A549 treated with dexamethasone at 1 μM for 4 hours (cell line): Measurements from ENCODE around the gene MYG1. TPM values are rescaled to one million over a fixed set of nuclear protein-coding genes. Genes with fewer than 3 reads are reported as not detected.

ENCODE experiments used
- total RNA-seq: library from RNA; stranded (reverse); fragments of 200-300 nt; extraction: Qiagen RNA extraction; gene quantifications from 5 replicates; pipeline ENCODE4 v1.2.3, GENCODE V29; 2022

The MYG1 gene, protein sequence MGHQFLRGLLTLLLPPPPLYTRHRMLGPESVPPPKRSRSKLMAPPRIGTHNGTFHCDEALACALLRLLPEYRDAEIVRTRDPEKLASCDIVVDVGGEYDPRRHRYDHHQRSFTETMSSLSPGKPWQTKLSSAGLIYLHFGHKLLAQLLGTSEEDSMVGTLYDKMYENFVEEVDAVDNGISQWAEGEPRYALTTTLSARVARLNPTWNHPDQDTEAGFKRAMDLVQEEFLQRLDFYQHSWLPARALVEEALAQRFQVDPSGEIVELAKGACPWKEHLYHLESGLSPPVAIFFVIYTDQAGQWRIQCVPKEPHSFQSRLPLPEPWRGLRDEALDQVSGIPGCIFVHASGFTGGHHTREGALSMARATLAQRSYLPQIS
- total RNA-seq = 70.6 to 86.9 TPM (median 83.2 TPM) in 5 replicates

DNA sequence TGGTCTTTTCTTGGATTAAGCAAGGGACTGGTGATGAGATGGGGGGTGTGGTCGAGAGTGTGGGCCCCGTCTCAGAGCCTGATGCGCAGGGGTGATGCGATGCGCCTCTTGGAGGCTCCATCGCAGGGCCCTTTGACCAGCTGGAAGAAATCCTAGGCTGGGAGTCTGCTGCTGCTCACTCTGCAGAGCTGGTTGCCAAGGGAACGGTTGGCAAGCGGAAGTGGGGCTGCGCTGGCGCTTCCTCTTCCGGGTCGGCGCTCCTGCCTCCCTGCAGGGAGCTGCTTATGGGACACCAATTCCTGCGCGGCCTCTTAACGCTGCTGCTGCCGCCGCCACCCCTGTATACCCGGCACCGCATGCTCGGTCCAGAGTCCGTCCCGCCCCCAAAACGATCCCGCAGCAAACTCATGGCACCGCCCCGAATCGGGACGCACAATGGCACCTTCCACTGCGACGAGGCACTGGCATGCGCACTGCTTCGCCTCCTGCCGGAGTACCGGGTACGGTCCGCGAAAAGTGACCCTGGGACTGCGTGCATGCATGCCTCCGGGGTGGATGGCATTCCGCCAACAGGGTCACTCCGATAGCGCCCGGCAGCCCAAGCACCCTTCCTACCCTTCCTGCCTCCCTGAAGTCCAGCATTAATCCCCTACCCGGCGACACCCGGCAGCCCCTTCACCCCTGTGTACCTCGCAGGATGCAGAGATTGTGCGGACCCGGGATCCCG lies at the start of gene MYG1:
TSS of gene MYG1 (plus strand) at position 242 of the 727 bp plus-strand sequence. CDS start at position 285, 43 bp downstream.

DNA sequence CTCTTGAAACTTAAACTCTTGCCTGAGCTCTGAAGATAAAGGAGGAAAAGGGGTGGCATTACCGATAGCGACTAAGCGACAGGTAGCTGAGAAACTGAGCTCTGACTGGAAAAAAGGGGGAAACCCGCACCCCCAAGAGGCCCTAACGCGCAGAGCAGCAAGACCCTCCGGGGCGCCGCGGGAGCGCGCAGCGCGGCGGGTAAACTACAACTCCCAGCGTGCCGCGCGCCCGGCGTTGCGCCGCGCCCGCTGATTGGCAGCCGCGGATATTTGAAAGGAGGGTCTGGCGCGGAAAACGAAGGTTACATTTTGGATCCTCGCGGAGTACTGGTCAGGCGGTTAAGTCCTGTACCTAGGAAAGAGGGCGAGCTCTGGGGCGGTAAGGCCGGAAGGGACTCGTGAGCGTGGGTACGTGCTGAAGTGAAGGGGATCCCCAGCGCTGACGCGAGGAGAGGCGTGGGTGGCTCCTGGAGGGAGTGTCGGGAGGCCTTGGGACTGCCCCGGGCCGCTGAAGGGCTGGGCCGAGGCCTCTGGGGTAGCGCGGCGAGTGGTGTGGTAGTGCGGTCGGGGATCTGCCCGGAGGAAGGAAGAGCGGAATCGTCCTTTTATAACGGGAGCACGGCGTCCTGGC lies 31.4 kb upstream of the MYG1 start, which contains the start of gene ESPL1:
TSS of gene ESPL1 (plus strand) at position 301 of the 631 bp plus-strand sequence. CDS start 468 bp downstream, outside the sequence.

DNA sequence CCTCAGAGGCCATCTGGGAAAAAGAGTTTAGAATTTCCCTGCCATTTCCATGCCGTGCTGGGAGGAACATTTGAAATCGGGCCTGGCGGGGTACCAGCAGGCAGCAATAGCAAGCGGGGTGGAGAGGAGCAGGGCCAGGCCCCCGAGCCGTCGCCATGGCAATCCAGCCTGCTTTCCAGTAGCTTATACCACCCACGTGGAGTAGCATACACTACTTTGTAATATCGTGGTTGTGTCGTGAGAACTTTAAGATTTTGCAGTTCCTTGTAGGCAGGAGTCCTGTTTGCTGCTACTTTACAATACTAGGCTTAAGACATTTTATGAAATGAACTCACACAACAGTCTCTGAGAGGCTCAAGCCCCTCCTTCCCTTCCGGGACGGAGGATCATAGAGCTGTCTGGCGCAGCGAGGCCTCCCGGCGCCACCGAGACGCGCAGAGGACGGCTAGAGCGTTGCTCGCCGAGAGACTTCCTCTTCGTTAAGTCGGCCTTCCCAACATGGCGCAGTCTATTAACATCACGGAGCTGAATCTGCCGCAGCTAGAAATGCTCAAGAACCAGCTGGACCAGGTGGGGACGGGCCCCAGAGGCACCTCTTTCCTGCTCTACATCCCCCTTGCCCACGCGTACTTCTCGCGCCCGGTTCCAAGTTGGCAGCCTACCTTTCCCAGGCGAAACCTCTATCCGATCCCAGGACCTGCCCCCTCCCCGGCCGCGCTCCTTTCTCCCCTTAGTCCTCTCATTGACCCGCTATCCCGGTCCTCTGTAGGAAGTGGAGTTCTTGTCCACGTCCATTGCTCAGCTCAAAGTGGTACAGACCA lies 4.2 kb upstream of the MYG1 start, which contains the start of gene PFDN5:
TSS of gene PFDN5 (plus strand) at position 473 of the 821 bp plus-strand sequence. CDS start at position 499, 26 bp downstream.

DNA sequence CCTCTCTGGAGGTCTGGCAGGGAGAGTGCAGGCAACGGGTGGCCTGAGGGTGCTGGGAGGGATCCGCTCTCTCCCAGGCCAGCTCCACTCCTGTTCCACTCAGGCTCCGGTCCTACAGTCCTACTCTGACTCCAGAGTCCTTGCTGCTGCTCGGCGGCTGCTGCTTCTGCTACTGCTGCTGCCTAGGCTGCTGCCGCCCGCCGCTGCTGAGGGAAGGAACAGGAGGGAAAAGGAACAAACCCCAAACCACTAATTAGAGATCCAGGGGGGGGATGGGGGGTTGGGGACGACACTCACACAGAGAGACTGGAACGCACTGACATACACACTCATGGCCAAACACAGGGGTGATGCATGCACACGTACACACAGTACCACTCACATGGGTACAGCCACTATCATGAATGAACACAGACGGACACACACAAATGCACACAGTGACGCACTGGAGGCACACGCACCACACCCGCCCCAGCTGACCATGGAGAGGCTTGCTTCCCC lies 36.7 kb downstream of the MYG1 start, which contains the start of gene SP7:
TSS of gene SP7 (minus strand) at position 174 of the 501 bp plus-strand sequence. CDS start 708 bp downstream, outside the sequence.

Other genes starting within 250 kb of the MYG1 start
- 29.0 to 75.3 TPM (median 67.4 TPM) in 5 replicates for gene TNS2, start 249.6 kb upstream of the MYG1 start, total RNA-seq
- 31.9 to 38.0 TPM (median 36.8 TPM) in 5 replicates for gene SPRYD3, start 220.3 kb upstream of the MYG1 start, total RNA-seq
- 171 to 218 TPM (median 205 TPM) in 5 replicates for gene IGFBP6, start 202.0 kb upstream of the MYG1 start, total RNA-seq
- 0.17 to 0.27 TPM (median 0.26 TPM) in 5 replicates for gene SOAT2, start 196.2 kb upstream of the MYG1 start, total RNA-seq
- gene ZNF740, start 119.0 kb upstream of the MYG1 start, total RNA-seq = 12.4 to 16.9 TPM (median 14.3 TPM) in 5 replicates
- gene CSAD, start 118.8 kb upstream of the MYG1 start, total RNA-seq = 4.1 to 8.3 TPM (median 7.0 TPM) in 5 replicates
- 0.14 to 0.36 TPM (median 0.28 TPM) in 5 replicates for gene ITGB7, start 92.4 kb upstream of the MYG1 start, total RNA-seq
- 17.9 to 23.5 TPM (median 23.2 TPM) in 5 replicates for gene RARG, start 67.5 kb upstream of the MYG1 start, total RNA-seq
- gene ESPL1, start 31.4 kb upstream of the MYG1 start, total RNA-seq = 14.1 to 24.7 TPM (median 21.8 TPM) in 5 replicates
- 433 to 521 TPM (median 445 TPM) in 5 replicates for gene PFDN5, start 4.2 kb upstream of the MYG1 start, total RNA-seq
- gene AAAS, start 21.9 kb downstream of the MYG1 start, total RNA-seq = 71.1 to 84.9 TPM (median 79.2 TPM) in 5 replicates
- 0.02 TPM in 1 of 5 replicates, not detected in the others for gene SP7, start 36.7 kb downstream of the MYG1 start, total RNA-seq
- gene SP1, start 80.5 kb downstream of the MYG1 start, total RNA-seq = 17.9 to 30.9 TPM (median 26.5 TPM) in 5 replicates
- gene AMHR2, start 124.2 kb downstream of the MYG1 start, total RNA-seq = 0.54 to 1.0 TPM (median 0.87 TPM) in 5 replicates
- 259 to 339 TPM (median 309 TPM) in 5 replicates for gene PRR13, start 142.0 kb downstream of the MYG1 start, total RNA-seq
- gene PCBP2, start 152.4 kb downstream of the MYG1 start, total RNA-seq = 586 to 707 TPM (median 684 TPM) in 5 replicates
- gene MAP3K12, start 199.8 kb downstream of the MYG1 start, total RNA-seq = 6.9 to 13.5 TPM (median 10.7 TPM) in 5 replicates
- gene TARBP2, start 201.6 kb downstream of the MYG1 start, total RNA-seq = 41.3 to 53.0 TPM (median 46.1 TPM) in 5 replicates
- gene NPFF, start 207.8 kb downstream of the MYG1 start, total RNA-seq = not detected in 5 replicates